ENCODE measurements around the gene ZNF175.

Gene ZNF175

GRCh38 chr19:51550848-51551672 lies 20.0 kb upstream of the ZNF175 start:
- DNase-seq = peak; percentile 66

GRCh38 chr19:51551673-51552432 lies 19.2 kb upstream of the ZNF175 start:
- DNase-seq = no peak

GRCh38 chr19:51552608-51552995 lies 18.5 kb upstream of the ZNF175 start:
- DNase-seq = no peak

GRCh38 chr19:51552996-51553725 lies 17.9 kb upstream of the ZNF175 start:
- peak; percentile 78 for DNase-seq

GRCh38 chr19:51559240-51559639 lies 11.8 kb upstream of the ZNF175 start:
- no peak for DNase-seq

- DNase-seq = no peak
Measured at GRCh38 chr19:51560339-51560738, 10.7 kb upstream of the ZNF175 start.

- peak; percentile 75 for DNase-seq
Measured at GRCh38 chr19:51564791-51565190, 6.3 kb upstream of the ZNF175 start.

- DNase-seq = no peak
Measured at GRCh38 chr19:51565583-51565982, 5.5 kb upstream of the ZNF175 start.

GRCh38 chr19:51566489-51567100 lies 4.5 kb upstream of the ZNF175 start:
- DNase-seq = no peak

- DNase-seq = no peak
Measured at GRCh38 chr19:51567583-51567982, 3.5 kb upstream of the ZNF175 start.

GRCh38 chr19:51568456-51568855 lies 2.6 kb upstream of the ZNF175 start:
- no peak for DNase-seq

- DNase-seq = no peak
Measured at GRCh38 chr19:51571599-51571998, 516 bp downstream of the ZNF175 start.

- DNase-seq = peak; percentile 65
Measured at GRCh38 chr19:51572410-51572809, 1.3 kb downstream of the ZNF175 start.

- DNase-seq = no peak
Measured at GRCh38 chr19:51572908-51573307, 1.8 kb downstream of the ZNF175 start.

GRCh38 chr19:51573331-51573730 lies 2.2 kb downstream of the ZNF175 start:
- no peak for DNase-seq

GRCh38 chr19:51576850-51577249 lies 5.8 kb downstream of the ZNF175 start:
- no peak for DNase-seq

GRCh38 chr19:51586103-51586728 lies 15.1 kb downstream of the ZNF175 start:
- no peak for DNase-seq

GRCh38 chr19:51586799-51587198 lies 15.7 kb downstream of the ZNF175 start:
- no peak for DNase-seq

GRCh38 chr19:51587264-51588191 lies 16.4 kb downstream of the ZNF175 start:
- DNase-seq = no peak

GRCh38 chr19:51589511-51589910 lies 18.4 kb downstream of the ZNF175 start:
- DNase-seq = no peak

GRCh38 chr19:51590441-51590840 lies 19.4 kb downstream of the ZNF175 start:
- no peak for DNase-seq

Data from RPMI8226 (cell line).